ENCODE data around the gene ASAP2.

- TF ChIP-seq, protein P1, sequence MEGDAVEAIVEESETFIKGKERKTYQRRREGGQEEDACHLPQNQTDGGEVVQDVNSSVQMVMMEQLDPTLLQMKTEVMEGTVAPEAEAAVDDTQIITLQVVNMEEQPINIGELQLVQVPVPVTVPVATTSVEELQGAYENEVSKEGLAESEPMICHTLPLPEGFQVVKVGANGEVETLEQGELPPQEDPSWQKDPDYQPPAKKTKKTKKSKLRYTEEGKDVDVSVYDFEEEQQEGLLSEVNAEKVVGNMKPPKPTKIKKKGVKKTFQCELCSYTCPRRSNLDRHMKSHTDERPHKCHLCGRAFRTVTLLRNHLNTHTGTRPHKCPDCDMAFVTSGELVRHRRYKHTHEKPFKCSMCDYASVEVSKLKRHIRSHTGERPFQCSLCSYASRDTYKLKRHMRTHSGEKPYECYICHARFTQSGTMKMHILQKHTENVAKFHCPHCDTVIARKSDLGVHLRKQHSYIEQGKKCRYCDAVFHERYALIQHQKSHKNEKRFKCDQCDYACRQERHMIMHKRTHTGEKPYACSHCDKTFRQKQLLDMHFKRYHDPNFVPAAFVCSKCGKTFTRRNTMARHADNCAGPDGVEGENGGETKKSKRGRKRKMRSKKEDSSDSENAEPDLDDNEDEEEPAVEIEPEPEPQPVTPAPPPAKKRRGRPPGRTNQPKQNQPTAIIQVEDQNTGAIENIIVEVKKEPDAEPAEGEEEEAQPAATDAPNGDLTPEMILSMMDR (IDR thresholded peaks at IDR 0.05; ENCODE audit: low read length): no peak
- TF ChIP-seq EZH2 (IDR thresholded peaks at IDR 0.05; ENCODE audit: borderline replicate concordance, low read length): no peak
Measured at GRCh38 chr2:9341337-9341887, 134.8 kb downstream of the ASAP2 start.
